Uterus (tissue), 4 donors: ENCODE measurements around the gene ILK. TPM values are rescaled to one million over a fixed set of nuclear protein-coding genes. Genes with fewer than 3 reads are reported as not detected.

ENCODE experiments used
- DNase-seq, 2 donors: peaks; one replicate each; pipeline ENCODE4 v3.0.0-alpha.2; 2019 to 2020
- H3K27ac ChIP-seq, 2 donors: fragments of 200-600 bp; sonication (generic); 1 replicate in 1 of 2; 2 replicates in 1 of 2; pipeline ENCODE4 v1.5.1; 2016 to 2018
- H3K27me3 ChIP-seq, 2 donors: fragments of 200-600 bp; sonication (generic); one replicate each; pipeline ENCODE4 v1.5.1; 2018 to 2019; ENCODE audit warnings: control low read depth in 1 of 2
- H3K36me3 ChIP-seq, 2 donors: fragments of 200-600 bp; sonication (generic); one replicate each; pipeline ENCODE4 v1.5.1; 2019; ENCODE audit warnings: control low read depth in 1 of 2
- H3K4me1 ChIP-seq, 2 donors: fragments of 200-600 bp; sonication (generic); one replicate each; pipeline ENCODE4 v1.5.1; 2018 to 2019; ENCODE audit warnings: control low read depth in 1 of 2
- H3K4me3 ChIP-seq, 2 donors: fragments of 200-600 bp; sonication (generic); 1 replicate in 1 of 2; 2 replicates in 1 of 2; pipeline ENCODE4 v1.5.1; 2018 to 2019; ENCODE audit warnings: mild to moderate bottlenecking in 1 of 2
- H3K9me3 ChIP-seq, 2 donors: fragments of 200-600 bp; sonication (generic); one replicate each; pipeline ENCODE4 v1.5.1; 2019; ENCODE audit warnings: control low read depth in 1 of 2
- POLR2A ChIP-seq, 2 donors: fragments of 450-650 bp; IDR thresholded peaks; one replicate each; pipeline ENCODE4 v1.6.1; 2016; ENCODE audit warnings: antibody characterized with exemption in 2 of 2, mild to moderate bottlenecking in 1 of 2, moderate library complexity in 1 of 2
- intact Hi-C: fragments of 100-400 bp; cut with DNase I; formaldehyde crosslinking; loops from one replicate; pipeline ENCODE4 v1.15.1; 2023; ENCODE audit warnings: low total_unique reads
- total RNA-seq, 4 donors: library from RNA; depleted of rRNA in 3 of 4; stranded (reverse); fragments of >200 nt in 3 of 4; gene quantifications; one replicate each; pipeline versions ENCODE4 v1.1.0 to v1.2.4, GENCODE V29; 2014 to 2023
- TF ChIP-seq, protein P1 (sequence below), 4 experiments: fragments of 200-600 bp in 2 of 4; fragments of 450-650 bp in 2 of 4; sonication (generic) in 2 of 4; IDR thresholded peaks; one replicate each; pipeline ENCODE4 v1.5.1; 2016 to 2019; ENCODE audit warnings: antibody characterized with exemption in 4 of 4, mild to moderate bottlenecking in 2 of 4, moderate library complexity in 1 of 4
- donor health status: DM: yes; HTN: yes; CAD: no.

Gene ILK
- total RNA-seq, 4 donors from 2014 or later = 205 to 336 (median 279) TPM

DNA sequence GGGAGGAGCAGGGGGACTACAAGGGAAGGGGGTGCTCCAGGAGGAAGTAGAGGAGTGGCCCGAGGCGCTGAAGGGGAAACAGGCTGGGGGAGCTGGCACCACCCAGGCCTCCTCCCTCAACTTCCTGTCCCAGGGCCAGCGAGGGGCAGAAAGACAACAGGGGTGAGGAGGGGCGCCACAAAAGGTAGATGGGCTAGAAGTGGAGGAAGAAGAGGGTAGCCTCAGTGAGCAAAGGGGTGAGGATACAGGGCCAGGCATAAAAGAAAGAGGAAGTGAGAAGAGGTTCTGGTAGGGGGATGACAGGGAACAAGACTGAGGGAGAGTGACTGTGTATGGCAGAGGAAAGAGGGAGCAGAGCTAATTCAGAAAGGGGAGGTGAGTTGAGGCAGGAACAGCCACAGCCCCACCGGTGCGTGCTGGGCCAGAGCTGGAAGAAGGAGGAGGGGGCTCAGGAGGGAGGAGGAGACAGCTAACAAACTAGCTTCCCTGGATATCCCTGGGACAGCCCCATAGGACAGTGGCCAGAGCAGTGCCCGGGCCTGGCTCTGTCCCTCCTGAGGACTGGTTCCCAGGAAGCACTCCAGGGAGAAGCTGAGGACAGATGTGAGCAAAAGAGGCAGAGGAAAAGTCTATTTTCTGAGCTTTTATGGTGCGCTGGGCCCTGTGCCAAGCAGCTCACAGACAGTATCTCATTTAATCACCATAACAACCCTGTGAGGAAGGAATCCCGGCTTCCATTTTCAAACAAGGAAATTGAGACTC lies 43.5 kb downstream of the ILK start:
- Histone ChIP-seq H3K27me3 (no peaks in the 10 kb centered on the region), H3K4me1 (peaks cover 8 to 16% of the 10 kb centered on the region in 2 donors), H3K9me3 (no peaks in the 10 kb centered on the region), H3K4me3 (peak overlapping the region; percentile 0 to 5), H3K27ac (peak overlapping the region; percentile 89 to 94), H3K36me3 (no peaks in the 10 kb centered on the region)
- TF ChIP-seq, protein P1, sequence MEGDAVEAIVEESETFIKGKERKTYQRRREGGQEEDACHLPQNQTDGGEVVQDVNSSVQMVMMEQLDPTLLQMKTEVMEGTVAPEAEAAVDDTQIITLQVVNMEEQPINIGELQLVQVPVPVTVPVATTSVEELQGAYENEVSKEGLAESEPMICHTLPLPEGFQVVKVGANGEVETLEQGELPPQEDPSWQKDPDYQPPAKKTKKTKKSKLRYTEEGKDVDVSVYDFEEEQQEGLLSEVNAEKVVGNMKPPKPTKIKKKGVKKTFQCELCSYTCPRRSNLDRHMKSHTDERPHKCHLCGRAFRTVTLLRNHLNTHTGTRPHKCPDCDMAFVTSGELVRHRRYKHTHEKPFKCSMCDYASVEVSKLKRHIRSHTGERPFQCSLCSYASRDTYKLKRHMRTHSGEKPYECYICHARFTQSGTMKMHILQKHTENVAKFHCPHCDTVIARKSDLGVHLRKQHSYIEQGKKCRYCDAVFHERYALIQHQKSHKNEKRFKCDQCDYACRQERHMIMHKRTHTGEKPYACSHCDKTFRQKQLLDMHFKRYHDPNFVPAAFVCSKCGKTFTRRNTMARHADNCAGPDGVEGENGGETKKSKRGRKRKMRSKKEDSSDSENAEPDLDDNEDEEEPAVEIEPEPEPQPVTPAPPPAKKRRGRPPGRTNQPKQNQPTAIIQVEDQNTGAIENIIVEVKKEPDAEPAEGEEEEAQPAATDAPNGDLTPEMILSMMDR (IDR thresholded peaks at IDR 0.05) = no peak
- no peak for TF ChIP-seq POLR2A (IDR thresholded peaks at IDR 0.05)
- DNase-seq = peak; percentile 62 to 67
- intact Hi-C loops = no loop called here

DNA sequence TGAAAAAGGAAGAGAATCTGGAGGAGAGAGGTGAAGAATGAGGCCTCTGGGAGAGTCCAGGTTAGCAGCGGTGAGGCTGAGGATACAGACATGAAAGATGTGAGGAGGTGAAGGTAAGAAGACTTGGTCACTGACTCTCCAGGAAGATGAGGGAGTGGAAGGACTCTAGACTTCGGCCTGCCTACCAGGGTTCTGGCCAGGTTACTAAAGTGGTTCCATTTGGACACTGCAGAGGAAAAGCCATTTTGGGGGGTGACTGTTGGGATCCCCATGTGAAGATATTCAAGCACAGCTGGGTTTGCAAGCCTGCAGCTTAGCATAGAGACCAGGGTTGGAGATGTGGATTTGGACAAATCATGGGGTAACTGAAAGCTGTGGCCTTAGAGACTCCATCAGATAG lies 44.3 kb downstream of the ILK start:
- TF ChIP-seq, protein P1 (IDR thresholded peaks at IDR 0.05) = no peak
- TF ChIP-seq POLR2A (IDR thresholded peaks at IDR 0.05) = no peak
- no peaks in the 10 kb centered on the region for H3K9me3 ChIP-seq
- peaks cover 8 to 16% of the 10 kb centered on the region in 2 donors for H3K4me1 ChIP-seq
- H3K36me3 ChIP-seq = no peaks in the 10 kb centered on the region
- no peak overlapping the region for H3K4me3 ChIP-seq
- DNase-seq = no peak
- no peaks in the 10 kb centered on the region for H3K27me3 ChIP-seq
- intact Hi-C loops = no loop called here
- H3K27ac ChIP-seq = peak overlapping the region; percentile 89 to 94

DNA sequence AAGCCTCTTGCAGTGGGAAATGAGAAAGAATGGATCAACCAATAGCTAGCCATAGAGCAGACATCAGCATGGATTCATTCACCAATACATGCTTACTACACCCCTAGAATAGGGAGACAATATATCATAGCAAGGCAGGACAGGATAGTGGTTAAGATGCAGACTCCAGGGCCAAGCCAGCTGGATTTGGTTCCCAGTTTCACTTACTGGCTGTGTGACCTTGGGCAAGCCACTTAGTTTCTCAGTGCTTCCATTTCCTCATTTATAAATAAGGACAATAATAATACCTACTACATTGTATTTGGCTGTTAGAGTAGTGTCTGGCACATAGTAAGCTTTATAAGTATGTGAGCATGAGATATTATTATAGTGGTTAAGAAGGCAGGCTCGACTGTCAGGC lies 44.9 kb downstream of the ILK start:
- Histone ChIP-seq H3K4me1 (peaks cover 8 to 16% of the 10 kb centered on the region in 2 donors), H3K4me3 (no peak overlapping the region), H3K36me3 (no peaks in the 10 kb centered on the region), H3K27ac (peak overlapping the region; percentile 89 to 94), H3K27me3 (no peaks in the 10 kb centered on the region), H3K9me3 (no peaks in the 10 kb centered on the region)
- TF ChIP-seq, protein P1 (IDR thresholded peaks at IDR 0.05) = no peak
- TF ChIP-seq POLR2A (IDR thresholded peaks at IDR 0.05) = no peak
- no peak for DNase-seq
- intact Hi-C loops = no loop called here

DNA sequence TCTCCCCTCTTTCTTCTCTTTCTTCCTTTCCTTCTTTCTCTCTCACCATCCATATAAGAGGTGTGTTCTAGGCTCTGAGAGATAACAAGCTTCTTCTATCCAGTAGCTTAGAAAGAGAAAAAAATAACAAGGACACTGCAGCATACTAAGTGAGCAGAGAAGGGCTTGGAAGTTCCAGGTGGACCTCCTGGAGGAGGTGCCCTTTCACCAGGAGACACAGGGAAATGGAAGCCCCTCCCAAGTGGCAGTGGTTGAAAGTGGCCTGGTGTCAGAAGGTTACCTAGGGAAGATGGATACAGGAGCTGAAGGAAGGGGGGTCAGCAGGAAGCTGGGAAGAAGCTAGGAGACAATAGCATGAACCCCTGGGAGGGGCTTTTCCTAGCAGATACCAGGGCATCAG lies 46.5 kb downstream of the ILK start:
- DNase-seq = no peak
- intact Hi-C loops = no loop called here

DNA sequence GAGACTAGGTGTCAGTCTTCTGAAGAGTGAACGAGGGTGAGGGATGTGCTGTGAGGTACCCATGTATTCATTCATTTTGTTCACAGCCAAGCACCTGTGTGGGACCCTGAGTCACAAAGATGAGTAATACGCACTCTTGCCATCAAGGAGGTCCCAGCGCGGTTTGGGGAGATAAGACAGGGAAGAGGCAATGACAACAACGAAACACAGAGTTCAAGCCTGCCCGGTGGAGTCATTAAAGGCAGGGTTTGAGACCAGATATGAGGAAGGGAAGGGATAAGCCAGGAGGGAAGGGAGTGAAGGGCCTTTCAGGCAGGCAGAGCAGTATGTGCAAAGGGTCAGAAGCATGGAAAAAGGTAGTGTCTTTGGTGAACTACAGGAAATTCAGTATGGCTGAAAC lies 47.4 kb downstream of the ILK start:
- Histone ChIP-seq H3K9me3 (no peaks in the 10 kb centered on the region), H3K27me3 (no peaks in the 10 kb centered on the region), H3K4me3 (no peak overlapping the region), H3K4me1 (peaks cover 6 to 13% of the 10 kb centered on the region in 2 donors), H3K27ac (peak overlapping the region; percentile 94 to 96), H3K36me3 (no peaks in the 10 kb centered on the region)
- no peak for DNase-seq
- intact Hi-C loops = no loop called here
- TF ChIP-seq, protein P1 (IDR thresholded peaks at IDR 0.05) = no peak
- TF ChIP-seq POLR2A (IDR thresholded peaks at IDR 0.05) = no peak

More for the DNA sequence above, 46.5 kb downstream of the ILK start:
- Histone ChIP-seq H3K27ac (peak overlapping the region; percentile 94 to 96), H3K4me3 (no peak overlapping the region), H3K9me3 (no peaks in the 10 kb centered on the region), H3K27me3 (no peaks in the 10 kb centered on the region), H3K36me3 (no peaks in the 10 kb centered on the region), H3K4me1 (peaks cover 8 to 16% of the 10 kb centered on the region in 2 donors)
- TF ChIP-seq, protein P1 (IDR thresholded peaks at IDR 0.05) = no peak
- TF ChIP-seq POLR2A (IDR thresholded peaks at IDR 0.05) = no peak
